Left lung (tissue), 10 donors: Measurements from ENCODE around the gene CHN1. TPM values are rescaled to one million over a fixed set of nuclear protein-coding genes. Genes with fewer than 3 reads are reported as not detected.
A peak's percentile ranks its signal among the peaks of the same experiment; 100 is the strongest.

Source experiments
- ATAC-seq: fragments of 200-7000 bp; cut with Tn5 transposase; one replicate; pipeline ENCODE4 v1.9.1; 2020; ENCODE audit warnings: moderate library complexity
- DNase-seq, 4 donors: peaks; one replicate each; pipeline ENCODE4 v3.0.0-alpha.2; 2013 to 2020
- H3K27ac ChIP-seq, 2 donors: fragments of 200-600 bp; sonication (generic) in 1 of 2; one replicate each; pipeline versions ENCODE4 v1.5.0 to v1.8.0; 2020 to 2021
- H3K27me3 ChIP-seq, 2 donors: fragments of 200-600 bp; sonication (generic) in 1 of 2; one replicate each; pipeline versions ENCODE4 v1.5.0 to v1.8.0; 2020 to 2021
- H3K36me3 ChIP-seq, 2 donors: fragments of 200-600 bp; sonication (generic) in 1 of 2; one replicate each; pipeline versions ENCODE4 v1.5.0 to v1.8.0; 2020 to 2021
- H3K4me1 ChIP-seq, 2 donors: fragments of 200-600 bp; one replicate each; pipeline ENCODE4 v1.8.0; 2021
- H3K4me3 ChIP-seq, 2 donors: fragments of 200-600 bp; sonication (generic) in 1 of 2; one replicate each; pipeline versions ENCODE4 v1.5.0 to v1.8.0; 2020 to 2021; ENCODE audit warnings: mild to moderate bottlenecking in 1 of 2
- H3K9me3 ChIP-seq, 2 donors: fragments of 200-600 bp; sonication (generic) in 1 of 2; one replicate each; pipeline versions ENCODE4 v1.5.0 to v1.8.0; 2020 to 2021
- intact Hi-C, 2 donors: fragments of 100-400 bp; cut with DNase I; formaldehyde crosslinking; loops; one replicate each; pipeline versions ENCODE4 v1.11.2 to v1.14.2; 2022
- polyA plus RNA-seq, 6 donors: library from polyadenylated mRNA; unstranded; fragments of 120-200 nt; gene quantifications; one replicate each; pipeline ENCODE4 v1.2.1, GENCODE V29; 2013; ENCODE audit not compliant: insufficient read length in 6 of 6
- total RNA-seq, 2 donors: library from RNA; stranded (reverse); fragmentation: NEBNext Ultra II Directional; extraction: Animal tissue kit (Norgen Biotek cat#: 25700); gene quantifications; one replicate each; pipeline ENCODE4 v1.2.1, GENCODE V29; 2021
- TF ChIP-seq, protein P1 (sequence below), 2 donors: fragments of 200-600 bp; sonication (generic) in 1 of 2; IDR thresholded peaks; one replicate each; pipeline versions ENCODE4 v1.5.0 to v1.8.0; 2021; ENCODE audit warnings: antibody characterized with exemption in 2 of 2
- donor health status: DM: no; HTN: yes; CAD: no.
- donor health status: DM: no; HTN: no; CAD: no.

CHN1 gene
- total and polyA plus RNA-seq, 8 donors: 27.4 to 170 (median 99.9) TPM

DNA sequence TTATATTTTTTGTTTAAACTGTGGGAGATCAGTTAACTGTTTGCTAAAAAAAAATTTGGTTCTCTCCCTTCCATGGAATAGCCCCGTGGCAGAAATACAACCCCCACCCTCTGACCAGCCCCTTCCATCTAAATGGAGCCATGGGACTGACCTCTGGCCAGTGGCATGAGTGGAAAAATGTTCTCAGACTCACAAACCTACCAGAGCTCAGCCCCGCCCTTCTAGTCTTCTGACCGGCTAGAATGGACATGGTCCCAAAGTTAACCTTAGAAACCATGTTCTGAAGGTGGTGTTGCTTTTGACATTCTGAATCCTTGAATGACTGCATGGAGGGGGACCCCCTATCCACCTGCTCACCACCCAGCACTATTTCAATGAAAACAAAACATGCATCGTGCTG is 239.6 kb downstream of the CHN1 start:
- ATAC-seq: no peak
- DNase-seq: no peak
- intact Hi-C loops: no loop called here
- no peaks in the 10 kb centered on the region for H3K36me3 ChIP-seq
- H3K27ac ChIP-seq: no peak overlapping the region
- H3K27me3 ChIP-seq: no peaks in the 10 kb centered on the region
- no peaks in the 10 kb centered on the region for H3K9me3 ChIP-seq
- no peaks in the 10 kb centered on the region for H3K4me1 ChIP-seq
- TF ChIP-seq, protein P1, sequence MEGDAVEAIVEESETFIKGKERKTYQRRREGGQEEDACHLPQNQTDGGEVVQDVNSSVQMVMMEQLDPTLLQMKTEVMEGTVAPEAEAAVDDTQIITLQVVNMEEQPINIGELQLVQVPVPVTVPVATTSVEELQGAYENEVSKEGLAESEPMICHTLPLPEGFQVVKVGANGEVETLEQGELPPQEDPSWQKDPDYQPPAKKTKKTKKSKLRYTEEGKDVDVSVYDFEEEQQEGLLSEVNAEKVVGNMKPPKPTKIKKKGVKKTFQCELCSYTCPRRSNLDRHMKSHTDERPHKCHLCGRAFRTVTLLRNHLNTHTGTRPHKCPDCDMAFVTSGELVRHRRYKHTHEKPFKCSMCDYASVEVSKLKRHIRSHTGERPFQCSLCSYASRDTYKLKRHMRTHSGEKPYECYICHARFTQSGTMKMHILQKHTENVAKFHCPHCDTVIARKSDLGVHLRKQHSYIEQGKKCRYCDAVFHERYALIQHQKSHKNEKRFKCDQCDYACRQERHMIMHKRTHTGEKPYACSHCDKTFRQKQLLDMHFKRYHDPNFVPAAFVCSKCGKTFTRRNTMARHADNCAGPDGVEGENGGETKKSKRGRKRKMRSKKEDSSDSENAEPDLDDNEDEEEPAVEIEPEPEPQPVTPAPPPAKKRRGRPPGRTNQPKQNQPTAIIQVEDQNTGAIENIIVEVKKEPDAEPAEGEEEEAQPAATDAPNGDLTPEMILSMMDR (IDR thresholded peaks at IDR 0.05): no peak
- H3K4me3 ChIP-seq: no peak overlapping the region

DNA sequence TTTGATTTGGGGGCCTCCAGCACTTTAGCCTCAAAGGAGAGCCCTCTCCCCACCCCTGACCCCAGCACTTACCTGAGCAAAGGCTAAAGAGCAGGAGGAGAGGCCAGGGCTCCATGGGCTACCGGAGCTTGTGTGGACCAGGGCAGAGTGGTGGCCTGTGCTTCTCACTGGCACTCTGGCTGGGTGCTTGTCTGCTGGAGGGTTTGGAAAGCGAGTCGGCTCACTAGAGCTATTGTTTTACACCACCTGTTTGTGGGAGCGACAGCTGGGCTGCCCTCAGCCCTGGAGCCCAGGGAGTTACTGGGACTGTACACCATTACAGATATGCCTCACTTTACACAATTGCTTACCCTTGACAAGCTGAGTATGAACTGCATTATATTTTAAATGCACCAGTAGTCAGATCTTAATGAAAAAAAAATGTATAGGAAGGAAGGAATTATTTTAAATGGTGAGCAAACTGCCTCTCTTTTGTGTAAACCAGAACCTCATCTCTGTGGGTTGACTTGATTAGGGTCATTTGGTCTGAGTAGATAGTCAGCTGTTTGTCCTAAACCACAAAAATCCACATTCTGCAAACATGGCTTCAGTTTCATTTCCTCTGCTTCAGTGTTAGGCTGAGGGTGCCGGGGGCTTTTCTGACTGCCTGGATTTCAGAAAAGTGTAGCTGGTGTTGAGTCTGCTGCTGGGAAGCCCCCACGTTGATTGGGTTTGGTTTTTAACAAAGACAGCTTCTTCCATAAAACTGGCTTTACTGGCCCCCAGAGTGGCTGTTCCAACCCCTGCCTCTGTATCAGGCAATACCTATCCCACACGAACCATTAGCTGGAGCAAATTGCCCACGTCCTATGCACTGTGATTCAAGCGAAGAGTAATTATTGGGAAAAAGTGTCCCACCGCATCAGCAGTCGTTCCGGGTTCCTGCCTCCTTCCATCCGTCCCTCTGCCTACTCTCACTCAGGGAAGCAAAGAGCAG is 240.6 kb downstream of the CHN1 start, which contains the start of gene CHRNA1:
TSS of gene CHRNA1 (minus strand) at position 193 of the 976 bp plus-strand sequence. CDS start at position 115, 78 bp downstream.
- Histone ChIP-seq H3K27me3 (no peaks in the 10 kb centered on the region), H3K4me3 (no peak within 1 kb of the TSS), H3K36me3 (no peaks in the 10 kb centered on the region), H3K4me1 (no peaks in the 10 kb centered on the region), H3K27ac (no peak within 1 kb of the TSS), H3K9me3 (no peaks in the 10 kb centered on the region)
- ATAC-seq (peak; percentile 39), DNase-seq (no peak)
- intact Hi-C loops: no loop called here
- TF ChIP-seq, protein P1 (IDR thresholded peaks at IDR 0.05): no peak

DNA sequence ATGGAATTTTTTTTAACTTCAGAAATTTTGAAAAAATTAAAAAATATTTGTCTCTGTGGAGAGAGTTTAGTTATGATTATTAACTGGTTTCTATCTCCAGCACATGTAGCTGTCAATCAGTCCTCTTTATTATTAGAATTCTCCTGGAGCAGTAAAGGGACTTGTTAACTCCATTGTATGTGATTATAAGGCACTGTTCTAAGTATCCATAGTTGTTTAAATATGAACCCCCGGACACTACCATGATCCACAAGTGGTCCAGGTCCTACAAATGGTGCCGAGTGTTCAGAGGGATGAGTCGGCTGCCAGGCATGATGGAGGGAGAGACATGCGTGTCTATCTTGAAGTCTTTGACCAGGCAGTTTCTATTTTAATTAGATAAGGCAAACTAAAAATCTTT is 241.4 kb downstream of the CHN1 start:
- ATAC-seq (no peak), DNase-seq (no peak)
- H3K27me3 ChIP-seq: no peaks in the 10 kb centered on the region
- H3K4me3 ChIP-seq: no peak overlapping the region
- no peak overlapping the region for H3K27ac ChIP-seq
- no peaks in the 10 kb centered on the region for H3K4me1 ChIP-seq
- TF ChIP-seq, protein P1 (IDR thresholded peaks at IDR 0.05): no peak
- intact Hi-C loops: no loop called here
- H3K36me3 ChIP-seq: no peaks in the 10 kb centered on the region
- H3K9me3 ChIP-seq: no peaks in the 10 kb centered on the region

DNA sequence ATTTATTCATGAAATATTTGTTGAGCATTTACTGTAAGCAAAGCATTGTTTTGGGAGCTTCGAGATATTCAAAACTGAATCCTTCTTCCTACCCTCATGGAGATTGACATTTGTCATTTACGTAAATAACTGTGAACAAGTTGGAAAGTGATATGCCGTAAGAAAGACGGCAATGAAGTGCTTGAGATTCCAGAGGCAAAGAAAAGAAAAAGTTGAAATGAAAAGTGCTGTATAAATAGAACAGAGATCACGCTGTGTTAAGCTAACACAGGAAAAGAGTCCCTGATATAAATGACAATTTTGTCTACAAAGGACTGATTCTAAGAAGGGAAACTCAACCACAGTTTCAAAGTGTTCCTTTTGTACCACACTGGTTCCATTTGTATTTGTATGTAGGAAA is 242.7 kb downstream of the CHN1 start:
- H3K36me3 ChIP-seq: no peaks in the 10 kb centered on the region
- DNase-seq: no peak
- ATAC-seq: no peak
- intact Hi-C loops: no loop called here
- no peaks in the 10 kb centered on the region for H3K27me3 ChIP-seq
- TF ChIP-seq, protein P1 (IDR thresholded peaks at IDR 0.05): no peak
- H3K4me3 ChIP-seq: no peak overlapping the region
- H3K4me1 ChIP-seq: no peaks in the 10 kb centered on the region
- H3K9me3 ChIP-seq: no peaks in the 10 kb centered on the region
- no peak overlapping the region for H3K27ac ChIP-seq

DNA sequence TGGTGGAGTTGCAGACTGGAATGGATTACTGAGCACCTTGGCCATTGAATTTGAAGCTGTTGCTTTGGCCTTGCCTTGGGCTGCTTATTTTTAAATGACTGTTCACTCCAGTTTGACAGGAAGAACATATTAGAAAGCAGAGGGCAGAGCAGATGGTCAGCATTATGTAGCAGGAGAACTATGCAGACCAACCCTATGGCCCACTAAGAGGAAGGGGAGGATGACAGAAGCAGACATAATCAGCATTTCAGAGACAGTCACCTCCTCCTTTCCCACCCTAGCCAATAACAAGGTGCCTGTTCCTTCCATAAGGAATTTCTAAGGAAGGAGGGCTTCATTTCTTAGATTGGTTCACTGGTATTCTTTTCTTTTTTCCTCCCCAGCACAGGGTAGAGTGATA is 243.3 kb downstream of the CHN1 start:
- intact Hi-C loops: no loop called here
- DNase-seq: no peak
- no peaks in the 10 kb centered on the region for H3K27me3 ChIP-seq
- H3K27ac ChIP-seq: no peak overlapping the region
- H3K4me1 ChIP-seq: no peaks in the 10 kb centered on the region
- no peaks in the 10 kb centered on the region for H3K9me3 ChIP-seq
- TF ChIP-seq, protein P1 (IDR thresholded peaks at IDR 0.05): no peak
- no peaks in the 10 kb centered on the region for H3K36me3 ChIP-seq
- no peak overlapping the region for H3K4me3 ChIP-seq
- no peak for ATAC-seq
